Amniotic stem cell (primary cell): ENCODE data around the gene ANKRD33B.

ENCODE experiments used
- DNase-seq: peaks from one replicate; lab custom pipeline; 2025; lab: John Stamatoyannopoulos, UW

The ANKRD33B gene

GRCh38 chr5:10579536-10580521 lies 16.0 kb downstream of the ANKRD33B start:
- no peak for DNase-seq

GRCh38 chr5:10580531-10581423 lies 16.9 kb downstream of the ANKRD33B start:
- no peak for DNase-seq

- DNase-seq = no peak
Measured at GRCh38 chr5:10581424-10581748, 17.5 kb downstream of the ANKRD33B start.

GRCh38 chr5:10581867-10582511 lies 18.1 kb downstream of the ANKRD33B start:
- DNase-seq = no peak

- DNase-seq = no peak
Measured at GRCh38 chr5:10582512-10582897, 18.6 kb downstream of the ANKRD33B start.

GRCh38 chr5:10583663-10584572 lies 20.0 kb downstream of the ANKRD33B start:
- DNase-seq = no peak

GRCh38 chr5:10584714-10585517 lies 21.0 kb downstream of the ANKRD33B start:
- DNase-seq = no peak

- no peak for DNase-seq
Measured at GRCh38 chr5:10585518-10585915, 21.6 kb downstream of the ANKRD33B start.

GRCh38 chr5:10586008-10586407 lies 22.1 kb downstream of the ANKRD33B start:
- DNase-seq = no peak

- DNase-seq = no peak
Measured at GRCh38 chr5:10586555-10586954, 22.7 kb downstream of the ANKRD33B start.

GRCh38 chr5:10588109-10588775 lies 24.4 kb downstream of the ANKRD33B start:
- no peak for DNase-seq

GRCh38 chr5:10588779-10589447 lies 25.0 kb downstream of the ANKRD33B start:
- no peak for DNase-seq

GRCh38 chr5:10590226-10590999 lies 26.5 kb downstream of the ANKRD33B start:
- peak; percentile 35 for DNase-seq

GRCh38 chr5:10591159-10591558 lies 27.3 kb downstream of the ANKRD33B start:
- no peak for DNase-seq

- no peak for DNase-seq
Measured at GRCh38 chr5:10591966-10592365, 28.1 kb downstream of the ANKRD33B start.

- no peak for DNase-seq
Measured at GRCh38 chr5:10592601-10593000, 28.7 kb downstream of the ANKRD33B start.

GRCh38 chr5:10593531-10594181 lies 29.8 kb downstream of the ANKRD33B start:
- no peak for DNase-seq
